Measurements from ENCODE around the gene CALML5.

Gene CALML5

GRCh38 chr10:5499493-5500140 lies at the start of gene CALML5:
TSS of gene CALML5 (minus strand) at chr10:5499570. CDS start at chr10:5499438, 132 bp downstream.
- no peak within 1 kb of the TSS for H3K9ac ChIP-seq (ENCODE audit: low read depth, low read length)
- H3K27me3 ChIP-seq (ENCODE audit: insufficient read depth, low read length): no peaks in the 10 kb centered on the region
- H3K4me3 ChIP-seq (ENCODE audit: low read length): no peak within 1 kb of the TSS
- H3K9me3 ChIP-seq (ENCODE audit: insufficient read depth, low read depth, low read length): no peaks in the 10 kb centered on the region
- no peaks in the 10 kb centered on the region for H3K36me3 ChIP-seq (ENCODE audit: insufficient read depth, low read depth, low read length)
- H3K27ac ChIP-seq (ENCODE audit: low read length): no peak within 1 kb of the TSS
- H3K4me1 ChIP-seq (ENCODE audit: insufficient read depth, low read length): no peaks in the 10 kb centered on the region

- no peaks in the 10 kb centered on the region for H3K9me3 ChIP-seq (ENCODE audit: insufficient read depth, low read depth, low read length)
- H3K9ac ChIP-seq (ENCODE audit: low read depth, low read length): no peak overlapping the region
- H3K4me3 ChIP-seq (ENCODE audit: low read length): no peak overlapping the region
- H3K27ac ChIP-seq (ENCODE audit: low read length): no peak overlapping the region
- no peaks in the 10 kb centered on the region for H3K27me3 ChIP-seq (ENCODE audit: insufficient read depth, low read length)
- no peaks in the 10 kb centered on the region; the same call in 1 of the 2 replicates for H3K4me1 ChIP-seq (ENCODE audit: insufficient read depth, low read length)
- H3K36me3 ChIP-seq (ENCODE audit: insufficient read depth, low read depth, low read length): no peaks in the 10 kb centered on the region
Observed at GRCh38 chr10:5547931-5548660, 48.7 kb upstream of the CALML5 start.

GRCh38 chr10:5547681-5547930 lies 48.2 kb upstream of the CALML5 start:
- Histone ChIP-seq H3K4me1 (ENCODE audit: insufficient read depth, low read length) (no peaks in the 10 kb centered on the region; the same call in 1 of the 2 replicates), H3K4me3 (ENCODE audit: low read length) (no peak overlapping the region), H3K9me3 (ENCODE audit: insufficient read depth, low read depth, low read length) (0 out of 2 replicates have a peak, but pooled peaks cover 4% of the 10 kb centered on the region), H3K36me3 (ENCODE audit: insufficient read depth, low read depth, low read length) (no peaks in the 10 kb centered on the region), H3K27ac (ENCODE audit: low read length) (no peak overlapping the region), H3K27me3 (ENCODE audit: insufficient read depth, low read length) (no peaks in the 10 kb centered on the region), H3K9ac (ENCODE audit: low read depth, low read length) (no peak overlapping the region)

GRCh38 chr10:5546891-5547680 lies 47.7 kb upstream of the CALML5 start:
- Histone ChIP-seq H3K4me1 (ENCODE audit: insufficient read depth, low read length) (no peaks in the 10 kb centered on the region; the same call in 1 of the 2 replicates), H3K27me3 (ENCODE audit: insufficient read depth, low read length) (no peaks in the 10 kb centered on the region), H3K9ac (ENCODE audit: low read depth, low read length) (no peak overlapping the region), H3K36me3 (ENCODE audit: insufficient read depth, low read depth, low read length) (no peaks in the 10 kb centered on the region), H3K27ac (ENCODE audit: low read length) (no peak overlapping the region), H3K9me3 (ENCODE audit: insufficient read depth, low read depth, low read length) (peaks cover 8% of the 10 kb centered on the region), H3K4me3 (ENCODE audit: low read length) (no peak overlapping the region)

GRCh38 chr10:5545778-5546710 lies 46.7 kb upstream of the CALML5 start:
- Histone ChIP-seq H3K9ac (ENCODE audit: low read depth, low read length) (no peak overlapping the region), H3K4me1 (ENCODE audit: insufficient read depth, low read length) (no peaks in the 10 kb centered on the region; the same call in 1 of the 2 replicates), H3K9me3 (ENCODE audit: insufficient read depth, low read depth, low read length) (peaks cover 10% of the 10 kb centered on the region), H3K36me3 (ENCODE audit: insufficient read depth, low read depth, low read length) (no peaks in the 10 kb centered on the region), H3K27me3 (ENCODE audit: insufficient read depth, low read length) (no peaks in the 10 kb centered on the region), H3K27ac (ENCODE audit: low read length) (no peak overlapping the region), H3K4me3 (ENCODE audit: low read length) (no peak overlapping the region)

- Histone ChIP-seq H3K9ac (ENCODE audit: low read depth, low read length) (no peak overlapping the region), H3K4me3 (ENCODE audit: low read length) (no peak overlapping the region), H3K27me3 (ENCODE audit: insufficient read depth, low read length) (no peaks in the 10 kb centered on the region), H3K9me3 (ENCODE audit: insufficient read depth, low read depth, low read length) (peaks cover 10% of the 10 kb centered on the region), H3K27ac (ENCODE audit: low read length) (no peak overlapping the region), H3K4me1 (ENCODE audit: insufficient read depth, low read length) (no peaks in the 10 kb centered on the region; the same call in 1 of the 2 replicates), H3K36me3 (ENCODE audit: insufficient read depth, low read depth, low read length) (no peaks in the 10 kb centered on the region)
Observed at GRCh38 chr10:5545426-5545777, 46.0 kb upstream of the CALML5 start.

DNA sequence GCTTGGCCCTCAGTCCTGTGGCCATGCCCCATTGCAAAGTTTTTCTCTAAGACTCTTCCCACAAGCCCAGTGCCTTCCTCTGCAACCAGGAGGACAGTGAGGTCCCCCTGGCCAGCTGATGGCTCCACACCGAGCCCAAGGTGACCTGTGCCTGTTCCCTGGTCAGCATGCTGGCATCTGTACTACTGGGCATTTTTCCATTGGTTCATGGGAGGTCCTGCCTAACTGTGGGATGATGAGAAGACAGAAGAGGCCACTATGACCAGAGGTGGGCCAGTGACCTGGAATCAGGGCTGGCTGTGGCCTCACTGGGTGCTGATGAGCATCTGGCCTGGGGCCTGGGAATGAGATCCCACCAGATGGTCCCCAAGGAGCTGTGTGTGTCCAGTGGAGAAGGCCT lies 45.6 kb upstream of the CALML5 start:
- Histone ChIP-seq H3K27ac (ENCODE audit: low read length) (no peak overlapping the region), H3K27me3 (ENCODE audit: insufficient read depth, low read length) (no peaks in the 10 kb centered on the region), H3K4me1 (ENCODE audit: insufficient read depth, low read length) (no peaks in the 10 kb centered on the region; the same call in 1 of the 2 replicates), H3K9me3 (ENCODE audit: insufficient read depth, low read depth, low read length) (peaks cover 10% of the 10 kb centered on the region), H3K9ac (ENCODE audit: low read depth, low read length) (no peak overlapping the region), H3K36me3 (ENCODE audit: insufficient read depth, low read depth, low read length) (no peaks in the 10 kb centered on the region), H3K4me3 (ENCODE audit: low read length) (no peak overlapping the region)

- no peaks in the 10 kb centered on the region; the same call in 1 of the 2 replicates for H3K4me1 ChIP-seq (ENCODE audit: insufficient read depth, low read length)
- H3K27ac ChIP-seq (ENCODE audit: low read length): no peak overlapping the region
- H3K27me3 ChIP-seq (ENCODE audit: insufficient read depth, low read length): no peaks in the 10 kb centered on the region
- H3K36me3 ChIP-seq (ENCODE audit: insufficient read depth, low read depth, low read length): no peaks in the 10 kb centered on the region
- H3K9ac ChIP-seq (ENCODE audit: low read depth, low read length): no peak overlapping the region
- no peak overlapping the region for H3K4me3 ChIP-seq (ENCODE audit: low read length)
- peaks cover 10% of the 10 kb centered on the region for H3K9me3 ChIP-seq (ENCODE audit: insufficient read depth, low read depth, low read length)
Observed at GRCh38 chr10:5544216-5544805, 44.9 kb upstream of the CALML5 start.

DNA sequence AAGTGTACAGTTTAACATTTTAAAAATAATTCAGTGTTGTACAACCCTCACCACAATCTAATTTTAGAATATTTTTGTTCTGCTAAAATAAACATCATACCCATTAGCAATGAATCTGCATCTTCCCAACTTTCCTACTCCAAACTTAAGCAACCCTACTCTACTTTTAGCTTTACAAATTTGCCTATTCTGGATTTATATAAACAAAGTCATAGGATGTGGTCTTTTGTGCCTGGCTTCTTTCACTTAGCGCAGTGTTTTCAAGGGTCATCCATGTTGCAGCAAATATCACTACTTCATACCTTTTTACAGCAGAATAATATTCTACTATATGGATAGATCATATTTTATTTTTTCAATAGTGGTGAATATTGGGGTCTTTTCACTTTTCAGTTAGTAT lies 44.3 kb upstream of the CALML5 start:
- Histone ChIP-seq H3K27me3 (ENCODE audit: insufficient read depth, low read length) (no peaks in the 10 kb centered on the region), H3K4me1 (ENCODE audit: insufficient read depth, low read length) (no peaks in the 10 kb centered on the region; the same call in 1 of the 2 replicates), H3K4me3 (ENCODE audit: low read length) (no peak overlapping the region), H3K27ac (ENCODE audit: low read length) (no peak overlapping the region), H3K9ac (ENCODE audit: low read depth, low read length) (no peak overlapping the region), H3K36me3 (ENCODE audit: insufficient read depth, low read depth, low read length) (no peaks in the 10 kb centered on the region), H3K9me3 (ENCODE audit: insufficient read depth, low read depth, low read length) (peaks cover 10% of the 10 kb centered on the region)

DNA sequence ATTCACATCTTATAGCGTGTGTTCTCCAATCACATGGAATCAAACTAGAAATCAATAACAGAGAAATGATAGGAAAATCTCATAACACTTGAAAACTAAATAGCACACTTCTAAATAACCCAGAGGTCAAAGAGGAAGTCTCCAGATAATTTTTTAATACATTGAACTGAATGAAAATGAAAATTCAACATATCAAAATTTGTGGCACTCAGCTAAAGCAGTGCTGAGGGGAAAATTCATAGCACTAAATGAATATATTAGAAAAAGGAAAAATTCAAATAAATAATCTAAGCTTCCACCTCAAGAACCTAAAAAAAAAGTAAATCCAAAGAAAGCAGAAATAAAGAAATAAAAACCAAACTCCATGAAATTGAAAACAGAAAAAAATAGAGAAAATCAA lies 42.7 kb upstream of the CALML5 start:
- Histone ChIP-seq H3K9me3 (ENCODE audit: insufficient read depth, low read depth, low read length) (peaks cover 10% of the 10 kb centered on the region), H3K4me3 (ENCODE audit: low read length) (no peak overlapping the region), H3K27ac (ENCODE audit: low read length) (no peak overlapping the region), H3K27me3 (ENCODE audit: insufficient read depth, low read length) (no peaks in the 10 kb centered on the region), H3K36me3 (ENCODE audit: insufficient read depth, low read depth, low read length) (no peaks in the 10 kb centered on the region), H3K9ac (ENCODE audit: low read depth, low read length) (no peak overlapping the region), H3K4me1 (ENCODE audit: insufficient read depth, low read length) (no peaks in the 10 kb centered on the region)

DNA sequence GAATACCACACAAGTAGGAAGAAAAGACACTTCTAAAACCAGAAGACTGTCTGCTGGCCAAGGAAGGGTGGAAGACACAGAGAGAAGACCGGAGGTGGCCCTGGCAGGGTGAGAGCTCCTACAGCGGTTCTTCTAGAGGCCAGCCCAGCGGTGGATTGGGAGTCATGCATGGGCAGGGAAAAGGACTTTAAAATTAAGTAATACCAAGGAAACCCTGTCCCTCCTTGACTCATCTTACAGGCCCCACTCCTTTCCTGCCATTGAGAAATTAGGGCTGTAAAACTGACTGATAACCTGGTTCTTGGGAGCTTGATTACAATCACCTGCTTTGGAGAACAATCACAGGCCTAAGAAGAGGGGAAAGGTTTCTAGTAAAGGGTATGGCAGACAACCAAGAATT lies 41.5 kb upstream of the CALML5 start:
- Histone ChIP-seq H3K4me3 (ENCODE audit: low read length) (no peak overlapping the region), H3K9me3 (ENCODE audit: insufficient read depth, low read depth, low read length) (peaks cover 10% of the 10 kb centered on the region), H3K4me1 (ENCODE audit: insufficient read depth, low read length) (no peaks in the 10 kb centered on the region), H3K27ac (ENCODE audit: low read length) (no peak overlapping the region), H3K36me3 (ENCODE audit: insufficient read depth, low read depth, low read length) (no peaks in the 10 kb centered on the region), H3K9ac (ENCODE audit: low read depth, low read length) (no peak overlapping the region), H3K27me3 (ENCODE audit: insufficient read depth, low read length) (no peaks in the 10 kb centered on the region)
